Mammary epithelial cell (primary cell): ENCODE measurements around the gene USP32.

Experiments used
- CTCF ChIP-seq, 2 donors: IDR thresholded peaks in 1 of 2; conservative IDR thresholded peaks in 1 of 2; 2 replicates each; pipeline ENCODE4 v1.5.1; 2011 to 2012; ENCODE audit warnings: inconsistent platforms in 2 of 2, low read length in 2 of 2, mild to moderate bottlenecking in 2 of 2, control low read depth in 1 of 2, low read depth in 1 of 2; ENCODE audit not compliant: insufficient read depth in 1 of 2; ENCODE audit errors: extremely low read depth in 1 of 2
- EZH2 ChIP-seq: IDR thresholded peaks from 2 replicates; pipeline ENCODE4 v1.6.1; 2012; ENCODE audit warnings: low read length, inconsistent platforms, borderline replicate concordance

- no peak for TF ChIP-seq CTCF (conservative IDR thresholded peaks at IDR 0.05 in 1 of 2, IDR thresholded peaks at IDR 0.05 in 1 of 2; ENCODE audit: extremely low read depth in 1 of 2, insufficient read depth in 1 of 2, low read depth in 1 of 2, low read length in 2 of 2)
- no peak for TF ChIP-seq EZH2
These were observed 237.1 kb downstream of the USP32 start for GRCh38 chr17:60154616-60155426.
